Cardiac septum (tissue), 1 donor: ENCODE data around the gene PLSCR1. TPM values are rescaled to one million over a fixed set of nuclear protein-coding genes. Genes with fewer than 3 reads are reported as not detected.

ENCODE experiments used
- DNase-seq: peaks from one replicate; pipeline ENCODE4 v3.0.0-alpha.2; 2020; ENCODE audit warnings: low spot score
- intact Hi-C: fragments of 100-400 bp; cut with DNase I; formaldehyde crosslinking; loops from one replicate; pipeline ENCODE4 v1.14.0; 2022
- total RNA-seq: library from RNA; stranded (reverse); fragmentation: NEBNext Ultra II Directional; extraction: Animal tissue kit (Norgen Biotek cat#: 25700); gene quantifications from one replicate; pipeline ENCODE4 v1.2.1, GENCODE V29; 2021
- donor health status: DM: no; HTN: no; CAD: no.

The PLSCR1 gene
- total RNA-seq, 1 donor from 2014 or later: 43.5 TPM

- intact Hi-C loops: no loop called here
- no peak for DNase-seq
Observed at GRCh38 chr3:146554151-146554760, 9.8 kb upstream of the PLSCR1 start.

GRCh38 chr3:146550743-146551510, 6.5 kb upstream of the PLSCR1 start:
- no peak for DNase-seq
- intact Hi-C loops: no loop called here

GRCh38 chr3:146550070-146550615, 5.7 kb upstream of the PLSCR1 start:
- no peak for DNase-seq

GRCh38 chr3:146547235-146547835, 2.9 kb upstream of the PLSCR1 start:
- no peak for DNase-seq
- intact Hi-C loops: loop anchor here (10.0 kb wide), 1 partner anchor 213 kb away; no protein-coding TSS in a partner anchor

More at GRCh38 chr3:146550070-146550615, 5.7 kb upstream of the PLSCR1 start:
- intact Hi-C loops: no loop called here

- intact Hi-C loops: loop anchor here (10.0 kb wide), 1 partner anchor 212 kb away; no protein-coding TSS in a partner anchor
- no peak for DNase-seq
Observed at GRCh38 chr3:146546366-146546965, 2.1 kb upstream of the PLSCR1 start.

GRCh38 chr3:146544929-146545528, 622 bp upstream of the PLSCR1 start:
- no peak for DNase-seq

GRCh38 chr3:146543461-146544001, 876 bp downstream of the PLSCR1 start:
- intact Hi-C loops: loop anchor here (1.0 to 10.0 kb wide), 2 partner anchors 37 to 209 kb away; no protein-coding TSS in a partner anchor
- DNase-seq: no peak

More at GRCh38 chr3:146544929-146545528, 622 bp upstream of the PLSCR1 start:
- intact Hi-C loops: loop anchor here (1.0 to 10.0 kb wide), 2 partner anchors 39 to 210 kb away; no protein-coding TSS in a partner anchor

- no peak for DNase-seq
- intact Hi-C loops: loop anchor here (10.0 kb wide), 1 partner anchor 208 kb away; no protein-coding TSS in a partner anchor
Observed at GRCh38 chr3:146542978-146543377, 1.4 kb downstream of the PLSCR1 start.

- intact Hi-C loops: loop anchor here (10.0 kb wide), 1 partner anchor 207 kb away; no protein-coding TSS in a partner anchor
- DNase-seq: no peak
Observed at GRCh38 chr3:146542179-146542578, 2.2 kb downstream of the PLSCR1 start.

- intact Hi-C loops: loop anchor here (10.0 kb wide), 1 partner anchor 206 kb away; no protein-coding TSS in a partner anchor
- DNase-seq: no peak
Observed at GRCh38 chr3:146540978-146541377, 3.4 kb downstream of the PLSCR1 start.

GRCh38 chr3:146540236-146540635, 4.2 kb downstream of the PLSCR1 start:
- no peak for DNase-seq
- intact Hi-C loops: loop anchor here (10.0 kb wide), 1 partner anchor 205 kb away; no protein-coding TSS in a partner anchor

GRCh38 chr3:146539315-146539714, 5.1 kb downstream of the PLSCR1 start:
- intact Hi-C loops: no loop called here
- no peak for DNase-seq

GRCh38 chr3:146537603-146538002, 6.8 kb downstream of the PLSCR1 start:
- DNase-seq: no peak
- intact Hi-C loops: no loop called here

GRCh38 chr3:146536681-146537080, 7.7 kb downstream of the PLSCR1 start:
- intact Hi-C loops: no loop called here
- no peak for DNase-seq

- intact Hi-C loops: no loop called here
- no peak for DNase-seq
Observed at GRCh38 chr3:146532406-146532805, 12.0 kb downstream of the PLSCR1 start.

- intact Hi-C loops: no loop called here
- no peak for DNase-seq
Observed at GRCh38 chr3:146530609-146531008, 13.8 kb downstream of the PLSCR1 start.

GRCh38 chr3:146529021-146529420, 15.4 kb downstream of the PLSCR1 start:
- intact Hi-C loops: no loop called here
- no peak for DNase-seq

- intact Hi-C loops: no loop called here
- no peak for DNase-seq
Observed at GRCh38 chr3:146524961-146525360, 19.4 kb downstream of the PLSCR1 start.

- DNase-seq: no peak
- intact Hi-C loops: no loop called here
Observed at GRCh38 chr3:146523531-146523930, 20.9 kb downstream of the PLSCR1 start.
